22Rv1 (cell line): ENCODE data around the gene FADS2.

Experiments
- H3K27ac ChIP-seq: fragments of 450-650 bp; 2 replicates; pipeline ENCODE4 v1.5.1; 2017
- CTCF ChIP-seq: fragments of 450-650 bp; IDR thresholded peaks from 2 replicates; pipeline ENCODE4 v1.5.1; 2017; ENCODE audit warnings: mild to moderate bottlenecking
- ZFX ChIP-seq: fragments of 450-650 bp; IDR thresholded peaks from 2 replicates; pipeline ENCODE4 v1.6.1; 2017; ENCODE audit warnings: antibody characterized with exemption, borderline replicate concordance

The FADS2 gene

DNA sequence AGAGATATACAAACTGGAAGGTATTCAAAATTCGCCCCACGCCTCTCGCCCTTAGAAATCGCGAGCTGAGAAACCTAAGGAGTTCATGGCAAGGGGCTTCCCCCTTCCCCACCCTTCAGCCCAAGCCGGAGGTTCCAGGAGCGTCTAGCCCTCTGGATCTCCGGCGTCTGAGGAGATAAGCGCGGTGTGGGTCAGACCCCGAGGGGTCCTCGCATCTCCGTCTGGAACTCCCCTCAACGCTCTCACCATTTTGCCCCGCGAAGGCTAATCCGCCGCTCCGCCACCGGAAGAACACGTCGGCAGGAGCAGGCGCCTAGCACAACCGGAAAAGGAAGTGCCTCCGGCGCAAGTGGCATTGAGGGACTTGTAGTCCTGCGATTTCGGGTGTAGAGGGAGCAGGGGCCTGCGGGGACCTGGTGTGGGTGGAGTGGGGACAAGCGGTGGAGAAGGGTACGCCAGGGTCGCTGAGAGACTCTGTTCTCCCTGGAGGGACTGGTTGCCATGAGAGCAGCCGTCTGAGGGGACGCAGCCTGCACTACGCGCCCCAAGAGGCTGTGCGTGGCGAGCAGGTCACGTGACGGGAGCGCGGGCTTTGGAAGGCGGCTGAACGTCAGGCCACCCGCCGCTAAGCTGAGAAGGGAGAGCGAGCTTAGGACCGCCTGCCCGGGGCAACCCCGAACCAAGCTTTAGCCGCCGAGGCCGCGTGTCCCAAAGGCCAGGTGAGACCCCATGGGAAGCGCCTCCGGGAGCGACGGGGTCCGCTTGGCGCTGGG is 35.6 kb upstream of the FADS2 start, which contains the start of the genes FEN1 and TMEM258:
Gene FEN1 (plus strand): TSS at position 602 of the 773 bp plus-strand sequence. CDS start 2,451 bp downstream, outside the sequence.
Gene TMEM258 (minus strand): TSS at position 290 of the 773 bp plus-strand sequence. CDS start 41 bp downstream, at position 249.
- peak within 1 kb of the TSS; percentile 91 for H3K27ac ChIP-seq
- TF ChIP-seq ZFX (no peak), CTCF (no peak; the same call in 1 of the 2 replicates)

DNA sequence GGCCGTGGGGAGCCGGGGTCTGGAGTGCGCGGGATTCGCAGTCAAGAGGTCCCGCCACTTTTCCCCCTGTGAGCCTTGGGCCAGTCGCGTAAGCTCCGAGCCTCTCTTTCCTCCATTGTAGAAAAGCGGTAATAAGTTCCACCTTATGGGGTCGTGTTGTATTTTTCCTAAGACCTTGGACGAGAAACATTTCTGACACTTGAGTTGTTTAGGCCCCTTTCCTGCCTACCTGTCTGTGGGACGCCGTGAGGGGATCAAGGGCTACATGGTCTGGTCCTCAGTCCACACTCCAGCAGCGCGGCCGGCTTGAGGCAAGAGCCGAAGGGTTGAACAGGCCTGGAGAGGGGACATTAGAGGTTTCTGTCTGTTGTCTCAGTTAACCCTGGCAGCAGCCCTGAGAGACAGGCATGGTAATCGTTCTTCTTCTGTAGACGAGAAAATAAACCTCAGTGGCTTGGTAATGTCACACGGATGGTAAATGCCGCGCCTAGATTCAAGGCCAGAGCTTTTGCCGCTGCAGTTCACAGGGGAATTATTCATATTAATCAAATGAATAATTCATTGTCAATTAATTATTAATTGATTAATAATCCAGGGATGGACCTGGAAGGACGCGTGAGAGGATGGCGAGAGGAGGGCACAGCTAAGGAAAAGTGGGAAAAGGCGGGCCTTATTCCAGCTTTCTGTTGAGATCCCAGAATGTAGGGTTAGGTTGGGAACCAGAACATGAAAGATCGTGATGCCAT is 34.8 kb upstream of the FADS2 start:
- H3K27ac ChIP-seq = peak overlapping the region; percentile 91
- no peak for TF ChIP-seq ZFX
- no peak for TF ChIP-seq CTCF

GRCh38 chr11:61793829-61794204 is 34.3 kb upstream of the FADS2 start:
- peak overlapping the region; percentile 91 for H3K27ac ChIP-seq

DNA sequence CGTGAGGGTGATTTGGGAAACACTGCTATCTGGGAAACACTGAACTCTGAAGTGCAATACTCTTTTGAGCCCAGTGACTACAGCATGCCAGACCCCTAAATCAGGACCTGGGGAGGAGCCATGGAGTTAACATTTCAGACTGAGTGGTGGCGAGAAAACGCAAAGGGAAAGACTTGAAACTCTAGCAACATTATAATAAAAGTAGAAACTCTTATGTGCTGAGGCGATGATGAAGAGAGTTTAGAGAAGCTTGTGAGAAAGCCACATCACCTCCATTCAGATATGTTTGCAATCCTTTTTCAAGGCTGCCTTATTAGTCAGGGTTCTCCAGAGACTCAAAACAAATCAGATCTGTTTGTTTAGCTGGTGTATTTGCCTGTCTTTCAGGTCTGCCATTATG is 33.5 kb upstream of the FADS2 start:
- no peak for TF ChIP-seq CTCF
- TF ChIP-seq ZFX = no peak
- H3K27ac ChIP-seq = peak overlapping the region; percentile 91; the same call in 1 of the 2 replicates

More at GRCh38 chr11:61793829-61794204, 34.3 kb upstream of the FADS2 start:
- TF ChIP-seq ZFX (no peak), CTCF (no peak)

DNA sequence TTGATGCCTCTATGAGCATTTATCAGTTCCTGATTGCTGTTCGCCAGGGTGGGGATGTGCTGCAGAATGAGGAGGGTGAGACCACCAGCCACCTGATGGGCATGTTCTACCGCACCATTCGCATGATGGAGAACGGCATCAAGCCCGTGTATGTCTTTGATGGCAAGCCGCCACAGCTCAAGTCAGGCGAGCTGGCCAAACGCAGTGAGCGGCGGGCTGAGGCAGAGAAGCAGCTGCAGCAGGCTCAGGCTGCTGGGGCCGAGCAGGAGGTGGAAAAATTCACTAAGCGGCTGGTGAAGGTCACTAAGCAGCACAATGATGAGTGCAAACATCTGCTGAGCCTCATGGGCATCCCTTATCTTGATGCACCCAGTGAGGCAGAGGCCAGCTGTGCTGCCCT is 32.6 kb upstream of the FADS2 start:
- TF ChIP-seq ZFX (no peak), CTCF (no peak)

DNA sequence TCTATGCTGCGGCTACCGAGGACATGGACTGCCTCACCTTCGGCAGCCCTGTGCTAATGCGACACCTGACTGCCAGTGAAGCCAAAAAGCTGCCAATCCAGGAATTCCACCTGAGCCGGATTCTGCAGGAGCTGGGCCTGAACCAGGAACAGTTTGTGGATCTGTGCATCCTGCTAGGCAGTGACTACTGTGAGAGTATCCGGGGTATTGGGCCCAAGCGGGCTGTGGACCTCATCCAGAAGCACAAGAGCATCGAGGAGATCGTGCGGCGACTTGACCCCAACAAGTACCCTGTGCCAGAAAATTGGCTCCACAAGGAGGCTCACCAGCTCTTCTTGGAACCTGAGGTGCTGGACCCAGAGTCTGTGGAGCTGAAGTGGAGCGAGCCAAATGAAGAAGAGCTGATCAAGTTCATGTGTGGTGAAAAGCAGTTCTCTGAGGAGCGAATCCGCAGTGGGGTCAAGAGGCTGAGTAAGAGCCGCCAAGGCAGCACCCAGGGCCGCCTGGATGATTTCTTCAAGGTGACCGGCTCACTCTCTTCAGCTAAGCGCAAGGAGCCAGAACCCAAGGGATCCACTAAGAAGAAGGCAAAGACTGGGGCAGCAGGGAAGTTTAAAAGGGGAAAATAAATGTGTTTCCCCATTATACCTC is 32.1 kb upstream of the FADS2 start:
- TF ChIP-seq ZFX (no peak), CTCF (no peak)
- H3K27ac ChIP-seq = peak overlapping the region; percentile 46; the same call in 1 of the 2 replicates

More for the DNA sequence above, 32.6 kb upstream of the FADS2 start:
- H3K27ac ChIP-seq = no peak overlapping the region
